Neural progenitor cell (in vitro differentiated cells): ENCODE measurements around the gene BMPR1B.

Experiments used
- CTCF ChIP-seq: fragments of 200-600 bp; sonication (generic); IDR thresholded peaks from 2 replicates; pipeline ENCODE4 v1.5.1; 2017; ENCODE audit warnings: antibody characterized with exemption, mild to moderate bottlenecking
- EZH2 ChIP-seq: fragments of 200-600 bp; sonication (generic); IDR thresholded peaks from 2 replicates; pipeline ENCODE4 v1.6.1; 2017; ENCODE audit warnings: antibody characterized with exemption, mild to moderate bottlenecking, moderate library complexity

- TF ChIP-seq CTCF, result no peak
- TF ChIP-seq EZH2, result no peak
Observed at GRCh38 chr4:94934201-94934600, 176.4 kb downstream of the BMPR1B start.
